Nephron (organoid): ENCODE data around the gene GFPT2.

Experiments used
- H3K27ac Mint-ChIP-seq, 3 experiments: 2 replicates each; pipeline ENCODE4 v1.8.0; 2020; ENCODE audit warnings: mixed read lengths in 3 of 3, mild to moderate bottlenecking in 2 of 3, moderate library complexity in 1 of 3
- H3K27me3 Mint-ChIP-seq: 2 replicates; pipeline ENCODE4 v1.8.0; 2021; ENCODE audit warnings: low read depth, mild to moderate bottlenecking, moderate library complexity, mixed read lengths
- H3K36me3 Mint-ChIP-seq: 2 replicates; pipeline ENCODE4 v1.8.0; 2020; ENCODE audit warnings: low read depth, mixed read lengths
- H3K4me1 Mint-ChIP-seq: 2 replicates; pipeline ENCODE4 v1.8.0; 2020; ENCODE audit warnings: mixed read lengths
- H3K4me3 Mint-ChIP-seq, 3 experiments: 2 replicates each; pipeline ENCODE4 v1.8.0; 2020; ENCODE audit warnings: mild to moderate bottlenecking in 3 of 3, mixed read lengths in 3 of 3, moderate library complexity in 2 of 3
- H3K9me3 Mint-ChIP-seq: 2 replicates; pipeline ENCODE4 v1.8.0; 2020; ENCODE audit warnings: mixed read lengths
- TF ChIP-seq, protein P1 (sequence below), 3 experiments: fragments of 200-600 bp; sonication (generic); IDR thresholded peaks; one replicate each; pipeline ENCODE4 v1.5.0; 2021; ENCODE audit warnings: antibody characterized with exemption in 3 of 3; ENCODE audit not compliant: unreplicated experiment in 3 of 3

The GFPT2 gene

DNA sequence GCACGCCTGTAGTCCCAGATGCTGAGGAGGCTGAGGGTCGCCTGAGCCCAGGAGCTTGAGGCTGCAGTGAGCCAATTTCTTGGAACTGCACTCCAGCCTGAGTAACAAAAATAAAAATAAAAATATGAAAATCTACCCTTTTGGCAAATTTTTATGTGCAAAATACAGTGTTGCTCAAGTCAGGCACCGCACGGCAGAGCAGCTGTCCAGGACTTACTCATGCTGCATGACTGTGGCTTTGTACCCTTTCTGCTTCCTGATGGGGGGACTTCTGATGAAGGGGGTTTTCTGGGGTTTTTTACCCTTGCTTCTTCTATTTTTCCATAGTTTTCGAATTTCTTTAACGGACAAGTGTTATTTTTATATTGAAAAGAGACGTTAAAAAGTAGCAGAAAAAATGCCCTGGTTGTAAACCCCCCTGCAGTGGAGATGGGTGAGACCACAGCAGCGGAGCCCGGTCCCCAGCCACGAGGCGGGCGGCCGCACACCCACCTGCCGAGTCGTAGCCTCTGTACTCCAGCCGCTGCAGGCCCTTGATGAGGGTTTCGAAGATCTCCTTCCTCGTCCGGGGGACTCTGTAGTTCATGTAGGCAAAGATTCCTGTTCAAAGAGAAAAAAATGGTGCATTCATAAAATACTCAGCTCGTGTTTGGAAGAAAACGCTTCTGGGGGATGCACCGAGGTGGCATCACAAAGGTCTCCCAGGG lies 15.0 kb downstream of the GFPT2 start:
- TF ChIP-seq, protein P1, sequence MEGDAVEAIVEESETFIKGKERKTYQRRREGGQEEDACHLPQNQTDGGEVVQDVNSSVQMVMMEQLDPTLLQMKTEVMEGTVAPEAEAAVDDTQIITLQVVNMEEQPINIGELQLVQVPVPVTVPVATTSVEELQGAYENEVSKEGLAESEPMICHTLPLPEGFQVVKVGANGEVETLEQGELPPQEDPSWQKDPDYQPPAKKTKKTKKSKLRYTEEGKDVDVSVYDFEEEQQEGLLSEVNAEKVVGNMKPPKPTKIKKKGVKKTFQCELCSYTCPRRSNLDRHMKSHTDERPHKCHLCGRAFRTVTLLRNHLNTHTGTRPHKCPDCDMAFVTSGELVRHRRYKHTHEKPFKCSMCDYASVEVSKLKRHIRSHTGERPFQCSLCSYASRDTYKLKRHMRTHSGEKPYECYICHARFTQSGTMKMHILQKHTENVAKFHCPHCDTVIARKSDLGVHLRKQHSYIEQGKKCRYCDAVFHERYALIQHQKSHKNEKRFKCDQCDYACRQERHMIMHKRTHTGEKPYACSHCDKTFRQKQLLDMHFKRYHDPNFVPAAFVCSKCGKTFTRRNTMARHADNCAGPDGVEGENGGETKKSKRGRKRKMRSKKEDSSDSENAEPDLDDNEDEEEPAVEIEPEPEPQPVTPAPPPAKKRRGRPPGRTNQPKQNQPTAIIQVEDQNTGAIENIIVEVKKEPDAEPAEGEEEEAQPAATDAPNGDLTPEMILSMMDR (IDR thresholded peaks at IDR 0.05; ENCODE audit: unreplicated experiment in 3 of 3), result no peak
- H3K36me3 Mint-ChIP-seq, result peaks cover 36% of the 10 kb centered on the region
- peaks cover 11% of the 10 kb centered on the region for H3K4me1 Mint-ChIP-seq
- no peak overlapping the region for H3K4me3 Mint-ChIP-seq
- peaks cover 2% of the 10 kb centered on the region for H3K27me3 Mint-ChIP-seq
- no peak overlapping the region for H3K27ac Mint-ChIP-seq
- no peaks in the 10 kb centered on the region for H3K9me3 Mint-ChIP-seq

DNA sequence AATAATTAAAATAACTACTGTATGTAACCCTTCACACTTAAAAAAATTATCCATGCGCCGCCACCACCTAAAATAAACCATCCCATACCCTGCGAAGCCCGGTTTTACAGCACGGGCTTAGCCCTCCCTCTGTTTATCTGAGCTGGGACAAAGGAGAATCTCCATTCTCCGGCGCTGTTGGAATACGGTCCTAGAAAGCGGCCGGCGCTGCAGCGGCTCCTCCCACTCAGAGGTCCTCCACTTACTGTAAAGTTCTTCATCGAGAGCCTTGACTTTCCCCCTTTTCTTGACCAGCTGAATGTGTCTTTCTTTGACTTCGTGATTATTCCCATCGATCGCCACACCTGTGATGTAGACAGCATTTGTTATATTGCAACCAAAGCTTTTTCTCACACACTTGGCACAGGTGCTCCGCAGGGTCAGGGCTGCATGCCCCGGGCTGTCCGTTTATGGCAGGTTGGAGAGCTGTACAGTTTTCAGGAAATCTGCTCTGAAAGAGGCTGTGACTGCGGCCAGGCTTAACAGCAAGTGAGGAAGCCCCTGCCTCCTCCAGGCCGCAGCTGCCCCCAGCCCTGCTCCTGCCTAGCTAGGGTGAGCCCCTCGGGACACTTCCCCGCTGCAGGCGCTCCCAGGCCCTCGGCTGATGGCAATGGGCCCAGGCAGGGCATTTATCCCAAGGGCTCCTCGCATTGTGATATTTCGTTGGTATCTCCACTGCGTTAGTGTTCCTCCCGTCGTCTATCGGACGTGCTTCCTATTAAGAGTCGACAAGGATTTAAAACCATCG lies 16.7 kb downstream of the GFPT2 start:
- Mint-ChIP-seq H3K9me3 (no peaks in the 10 kb centered on the region), H3K27ac (no peak overlapping the region), H3K4me1 (peaks cover 13% of the 10 kb centered on the region), H3K4me3 (no peak overlapping the region), H3K27me3 (no peaks in the 10 kb centered on the region), H3K36me3 (peaks cover 38% of the 10 kb centered on the region)
- TF ChIP-seq, protein P1 (IDR thresholded peaks at IDR 0.05; ENCODE audit: unreplicated experiment in 3 of 3), result no peak

DNA sequence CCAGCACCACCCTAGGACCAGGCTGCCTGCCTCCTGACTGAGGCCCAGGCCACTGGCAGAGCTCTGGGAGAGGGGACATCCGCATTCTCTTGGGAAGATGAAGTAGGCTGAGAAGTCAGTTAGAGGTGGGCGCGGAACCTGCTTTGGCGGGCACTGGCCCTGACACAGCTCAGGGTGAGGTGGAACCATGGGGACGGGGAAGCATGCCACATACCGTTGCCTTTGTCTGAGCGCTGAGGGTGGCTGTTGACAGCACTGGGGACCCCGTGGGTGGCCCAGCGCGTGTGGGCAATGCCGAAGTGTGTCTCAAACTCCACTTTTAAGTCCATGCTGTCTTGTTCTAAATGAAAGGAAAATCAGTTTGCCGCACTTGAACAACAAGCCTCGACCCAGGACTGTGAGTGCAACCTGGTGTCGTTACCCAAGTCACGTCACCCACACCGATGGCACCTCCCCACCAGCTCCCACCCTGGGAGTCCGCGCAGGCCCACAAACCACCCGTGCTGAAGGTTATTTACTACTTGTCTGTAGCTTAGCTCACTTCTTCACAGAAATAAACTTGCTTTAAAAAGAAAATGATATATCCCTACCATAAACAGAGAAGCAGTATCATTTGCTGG lies 17.4 kb downstream of the GFPT2 start:
- TF ChIP-seq, protein P1 (IDR thresholded peaks at IDR 0.05; ENCODE audit: unreplicated experiment in 3 of 3), result no peak
- Mint-ChIP-seq H3K9me3 (no peaks in the 10 kb centered on the region), H3K36me3 (peaks cover 44% of the 10 kb centered on the region)

DNA sequence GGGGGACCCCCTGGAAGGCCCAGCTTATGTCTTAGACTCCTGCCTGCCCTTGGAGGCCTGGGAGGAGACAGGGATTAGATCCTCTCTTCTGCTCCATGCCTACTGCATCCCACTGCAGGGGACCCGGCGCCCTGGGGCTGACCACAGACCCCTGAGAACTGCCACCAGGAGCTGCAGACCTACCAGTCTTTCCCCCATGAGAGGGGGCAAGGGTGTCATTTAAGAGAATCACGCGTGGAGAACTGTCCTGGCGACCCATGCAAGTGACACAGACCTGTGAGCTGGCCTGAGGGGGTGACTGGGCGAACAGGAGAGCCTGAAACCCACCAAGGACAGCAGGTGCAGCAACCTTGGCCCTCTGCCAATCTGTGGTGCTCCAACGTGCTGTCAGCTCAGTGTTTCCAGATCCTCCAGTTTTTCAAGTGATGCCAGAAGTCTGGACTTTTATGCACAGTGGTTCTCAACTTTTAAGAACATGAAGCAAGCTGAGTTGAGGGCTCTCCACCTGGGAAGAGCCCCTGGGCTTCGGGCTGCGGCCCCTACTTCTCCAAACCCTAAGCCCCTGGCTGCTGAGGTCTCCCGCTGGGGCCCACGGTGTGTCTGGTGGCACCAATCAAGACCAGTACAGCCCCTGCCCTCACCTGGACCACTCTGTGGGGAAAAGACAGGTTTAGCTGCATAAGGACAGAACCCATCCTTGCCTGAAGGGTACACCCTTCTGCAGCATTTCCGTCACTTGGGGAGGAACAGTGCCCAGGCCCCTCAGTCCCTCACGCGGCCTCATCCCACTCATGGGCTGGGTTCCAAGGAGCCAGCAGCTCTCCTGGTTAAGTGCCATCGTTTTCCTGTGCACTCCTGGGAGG lies 18.2 kb downstream of the GFPT2 start:
- Mint-ChIP-seq H3K4me1 (peaks cover 20% of the 10 kb centered on the region), H3K4me3 (no peak overlapping the region)
- TF ChIP-seq, protein P1 (IDR thresholded peaks at IDR 0.05; ENCODE audit: unreplicated experiment in 3 of 3), result no peak

More for the DNA sequence above, 17.4 kb downstream of the GFPT2 start:
- Mint-ChIP-seq H3K27me3 (peaks cover 2% of the 10 kb centered on the region), H3K27ac (no peak overlapping the region), H3K4me1 (peaks cover 20% of the 10 kb centered on the region), H3K4me3 (no peak overlapping the region)

DNA sequence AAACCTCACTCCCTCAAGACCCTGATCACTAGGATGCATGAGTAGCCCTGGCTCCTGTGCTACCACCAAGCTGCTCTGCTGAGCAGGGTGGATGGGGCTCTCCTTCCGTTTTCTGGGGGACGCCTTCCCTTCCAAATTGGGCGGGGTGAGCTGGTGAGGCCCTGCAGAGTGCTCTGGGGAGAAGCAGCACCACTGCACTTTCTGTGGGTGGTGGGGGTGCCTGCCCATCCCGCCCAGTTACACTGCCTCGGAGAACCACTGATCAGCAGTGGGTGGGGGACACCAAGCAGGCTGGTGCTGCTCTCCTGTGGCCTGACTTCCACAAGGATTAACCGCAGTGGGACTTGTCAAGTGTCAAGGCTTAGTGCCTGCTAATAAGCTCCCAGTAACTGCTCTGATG lies 19.0 kb downstream of the GFPT2 start:
- TF ChIP-seq, protein P1 (IDR thresholded peaks at IDR 0.05; ENCODE audit: unreplicated experiment in 3 of 3), result no peak
- Mint-ChIP-seq H3K4me1 (peaks cover 15% of the 10 kb centered on the region), H3K4me3 (no peak overlapping the region), H3K27me3 (peaks cover 5% of the 10 kb centered on the region), H3K27ac (no peak overlapping the region), H3K36me3 (peaks cover 48% of the 10 kb centered on the region), H3K9me3 (no peaks in the 10 kb centered on the region)

More for the DNA sequence above, 18.2 kb downstream of the GFPT2 start:
- no peak overlapping the region for H3K27ac Mint-ChIP-seq
- H3K27me3 Mint-ChIP-seq, result peaks cover 5% of the 10 kb centered on the region
- H3K36me3 Mint-ChIP-seq, result peaks cover 45% of the 10 kb centered on the region
- no peaks in the 10 kb centered on the region for H3K9me3 Mint-ChIP-seq
